GM18505 (cell line): ENCODE data around the gene FUZ.
A peak's percentile ranks its signal among the peaks of the same experiment; 100 is the strongest.
"Not testable (repeated sequence)": the region's sequence is repeated elsewhere in the genome, so short reads cannot be mapped to it uniquely, and the experiment has no call there.

Source experiments
- ATAC-seq: cut with Tn5 transposase; IDR thresholded peaks from one replicate; pipeline ENCODE4 v1.9.1; 2021; ENCODE audit not compliant: unreplicated experiment
- POLR2A ChIP-seq: IDR thresholded peaks from 4 replicates; pipeline ENCODE4 v1.6.1; 2011; ENCODE audit warnings: borderline replicate concordance; ENCODE audit not compliant: insufficient read depth, insufficient read length; ENCODE audit errors: extremely low read depth

The FUZ gene

DNA sequence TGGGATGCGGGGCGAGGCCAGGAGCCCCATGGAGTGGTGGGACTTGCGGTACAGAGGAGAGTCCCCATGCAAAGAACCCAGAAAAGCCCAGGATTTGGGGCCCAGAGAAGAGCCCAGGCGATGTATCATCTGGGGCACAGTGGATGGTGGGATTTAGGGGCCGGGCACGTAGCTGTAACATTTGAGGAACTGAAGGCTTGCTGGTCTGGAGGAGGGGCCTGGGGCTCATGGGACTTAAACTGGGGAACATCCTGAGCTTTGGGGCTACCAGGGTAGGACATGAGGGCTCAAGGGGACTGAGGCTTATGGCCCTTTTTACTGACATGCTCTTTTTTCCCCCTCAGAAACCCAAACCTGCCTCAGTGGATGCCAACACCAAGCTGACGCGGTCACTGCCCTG, 18.5 kb upstream of the FUZ start:
- no peak for TF ChIP-seq POLR2A
- no peak for ATAC-seq

DNA sequence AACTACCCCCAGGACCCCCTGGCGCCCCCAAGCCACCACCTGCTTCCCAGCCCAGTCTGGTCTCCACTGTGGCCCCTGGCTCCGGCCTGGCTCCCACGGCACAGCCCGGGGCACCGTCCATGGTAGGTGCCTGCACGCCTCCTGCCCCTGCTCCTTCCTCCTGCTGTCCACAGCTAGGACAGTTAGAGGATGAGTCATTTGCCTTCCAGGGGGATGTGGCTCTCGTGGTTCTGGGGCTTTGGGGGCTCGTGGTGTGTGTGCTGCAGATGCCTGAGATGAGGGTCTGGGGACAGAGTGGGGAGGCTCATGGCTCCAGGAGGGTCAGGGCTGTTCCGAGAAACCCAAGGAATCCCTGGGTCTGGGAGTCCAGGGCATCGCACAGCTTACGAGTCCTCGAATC, 17.7 kb upstream of the FUZ start:
- TF ChIP-seq POLR2A = no peak
- ATAC-seq = no peak

- TF ChIP-seq POLR2A = no peak
- no peak for ATAC-seq
These were observed 16.6 kb upstream of the FUZ start for GRCh38 chr19:49829721-49830120.

DNA sequence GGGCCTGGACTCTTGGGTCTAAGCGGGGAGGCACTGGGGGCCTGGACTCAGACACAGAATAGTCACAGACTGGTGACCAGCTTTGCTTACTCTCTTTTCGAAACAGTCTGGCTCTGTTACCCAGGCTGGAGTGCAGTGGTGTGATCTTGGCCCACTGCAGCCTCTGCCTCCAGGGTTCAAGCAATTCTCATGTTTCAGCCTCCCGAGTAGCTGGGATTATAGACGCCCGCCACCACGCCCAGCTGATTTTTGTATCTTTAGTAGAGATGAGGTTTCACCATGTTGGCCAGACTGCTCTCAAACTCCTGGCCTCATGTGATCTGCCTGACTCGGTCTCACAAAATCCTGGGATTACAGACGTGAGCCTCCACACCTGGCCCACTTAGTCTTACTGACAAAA, 16.1 kb upstream of the FUZ start:
- ATAC-seq = no peak
- no peak for TF ChIP-seq POLR2A

DNA sequence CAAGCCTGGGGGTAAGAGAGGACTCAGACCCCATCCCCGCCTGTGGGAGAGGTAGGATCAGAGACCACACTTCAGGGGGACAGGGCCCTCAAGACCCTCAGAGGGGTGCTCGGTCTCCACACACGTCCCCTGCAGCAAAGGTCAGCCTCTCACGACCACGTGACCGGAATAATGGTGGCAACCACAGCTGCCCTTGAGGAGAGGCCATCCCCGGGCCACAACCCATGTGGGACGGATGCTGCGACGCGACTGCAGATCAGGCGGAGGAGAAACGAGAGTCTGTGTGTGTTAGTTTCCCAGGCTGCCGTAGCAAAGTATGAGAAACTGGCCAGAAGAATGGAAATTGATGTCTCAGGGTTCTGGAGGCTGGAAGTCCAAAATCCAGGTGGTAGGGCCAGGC, 13.9 kb upstream of the FUZ start:
- ATAC-seq = no peak
- TF ChIP-seq POLR2A = no peak

GRCh38 chr19:49824662-49825061, 11.6 kb upstream of the FUZ start:
- no peak for TF ChIP-seq POLR2A
- ATAC-seq = no peak

GRCh38 chr19:49823472-49823871, 10.4 kb upstream of the FUZ start:
- no peak for TF ChIP-seq POLR2A
- ATAC-seq = no peak

GRCh38 chr19:49820125-49820524, 7.0 kb upstream of the FUZ start:
- ATAC-seq = no peak
- no peak for TF ChIP-seq POLR2A

DNA sequence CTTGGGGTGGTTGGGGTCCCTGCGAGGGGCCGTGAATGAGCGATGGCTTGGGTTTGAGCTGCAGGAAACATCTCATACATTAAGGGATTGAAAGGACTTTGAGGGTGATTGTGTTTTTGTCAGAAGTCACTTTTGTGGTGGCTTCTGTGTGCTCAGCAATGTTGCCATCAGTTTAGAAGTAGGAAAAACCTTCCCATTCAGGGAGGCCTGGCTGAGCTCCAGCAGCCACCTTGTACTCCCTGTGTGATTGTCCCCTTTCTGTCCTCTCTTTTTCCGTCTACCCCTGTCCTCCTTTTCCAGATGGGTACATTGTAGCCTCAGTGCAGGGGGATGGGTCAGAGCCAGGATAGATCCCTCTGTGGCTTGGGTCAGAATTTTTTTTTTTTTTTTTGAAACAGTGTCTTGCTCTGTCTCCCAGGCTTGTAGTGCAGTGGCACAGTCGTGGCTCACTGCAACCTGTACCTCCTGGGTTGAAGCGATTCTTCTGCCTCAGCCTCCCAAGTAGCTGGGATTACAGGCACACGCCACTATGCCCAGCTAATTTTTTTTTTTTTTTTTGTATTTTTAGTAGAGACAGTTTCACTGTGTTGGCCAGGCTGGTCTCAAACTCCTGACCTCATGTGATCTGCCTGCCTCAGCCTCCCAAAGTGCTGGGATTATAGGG, 6.5 kb upstream of the FUZ start:
- ATAC-seq = not testable (repeated sequence)

DNA sequence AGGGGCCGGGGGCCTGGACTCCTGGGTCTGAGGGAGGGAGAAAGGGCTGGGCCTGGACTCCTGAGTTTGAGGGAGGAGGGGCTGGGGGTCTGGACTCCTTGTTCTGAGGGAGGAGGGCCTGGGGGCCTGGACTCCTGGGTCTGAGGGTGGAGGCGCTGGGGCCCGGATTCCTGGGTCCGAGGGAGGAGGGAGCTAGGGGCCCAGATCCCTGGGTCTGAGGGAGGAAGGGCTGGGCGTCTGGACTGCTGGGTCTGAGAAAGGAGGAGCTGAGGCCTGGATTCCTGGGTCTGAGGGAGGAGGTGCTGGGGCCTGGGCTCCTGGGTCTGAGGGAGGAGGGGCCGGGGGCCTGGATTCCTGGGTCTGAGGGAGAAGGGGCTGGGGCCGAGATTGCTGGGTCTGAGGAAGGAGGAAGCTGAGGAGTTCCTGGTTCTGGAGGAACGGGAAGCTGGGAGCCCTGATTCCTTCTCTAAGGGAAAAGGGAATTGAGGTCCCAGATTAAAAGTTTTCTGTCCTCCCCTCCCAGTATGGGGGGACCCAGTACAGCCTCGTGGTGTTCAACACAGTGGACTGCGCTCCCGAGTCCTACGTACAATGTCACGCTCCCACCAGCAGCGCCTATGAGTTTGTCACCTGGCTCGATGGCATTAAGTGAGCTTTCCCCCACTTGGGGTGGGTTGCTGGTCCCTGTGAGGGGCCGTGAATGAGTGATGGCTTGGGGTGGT, 5.7 kb upstream of the FUZ start:
- TF ChIP-seq POLR2A = no peak
- no peak for ATAC-seq

GRCh38 chr19:49817964-49818648, 5.0 kb upstream of the FUZ start, which contains the start of gene MED25:
MED25 (plus strand) TSS chr19:49818289; CDS start chr19:49818342, 53 bp downstream.
- TF ChIP-seq POLR2A = peak; percentile 78
- peak; percentile 81 for ATAC-seq

DNA sequence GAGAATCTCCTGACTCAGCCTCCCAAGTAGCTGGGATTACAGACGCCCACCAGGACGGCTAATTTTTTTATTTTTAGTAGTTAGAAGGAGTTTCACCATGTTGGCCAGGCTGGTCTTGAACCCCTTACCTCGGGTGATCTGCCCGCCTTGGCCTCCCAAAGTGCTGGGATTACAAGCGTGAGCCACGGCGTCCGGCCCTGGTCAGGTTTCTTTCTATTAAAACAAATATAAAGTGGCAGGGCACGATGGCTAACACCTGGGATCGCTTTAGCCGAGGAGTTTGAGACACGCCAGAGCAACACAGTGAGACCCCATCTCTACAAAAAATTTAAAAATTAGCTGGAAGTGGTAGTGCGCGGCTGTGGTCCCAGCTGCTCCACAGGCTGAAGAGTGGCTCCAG, 3.5 kb upstream of the FUZ start:
- ATAC-seq = no peak

DNA sequence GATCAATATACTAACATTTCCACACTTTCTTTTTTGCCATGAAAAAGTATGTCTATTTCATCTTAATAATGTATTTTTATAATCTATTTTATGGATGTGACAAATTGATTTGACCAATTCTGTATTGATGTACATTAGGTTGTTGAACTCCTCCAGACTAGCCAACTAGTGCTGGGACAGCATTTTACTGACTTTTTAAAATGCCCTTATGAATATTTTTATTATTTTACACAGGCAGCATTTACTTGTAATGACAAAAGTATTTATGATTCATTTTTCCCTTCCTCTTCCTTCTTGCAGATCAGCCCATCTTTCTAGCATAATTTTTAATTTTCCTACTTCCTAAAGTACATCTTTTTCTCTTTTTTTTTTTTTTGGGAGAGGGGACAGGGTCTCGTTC, 918 bp upstream of the FUZ start:
- TF ChIP-seq POLR2A = no peak
- ATAC-seq = no peak

More for the DNA sequence above, 3.5 kb upstream of the FUZ start:
- no peak for TF ChIP-seq POLR2A

- no peak for ATAC-seq
- TF ChIP-seq POLR2A = no peak
These were observed 568 bp downstream of the FUZ start for GRCh38 chr19:49812452-49812996.
